Suprapubic skin (tissue), 4 donors: ENCODE measurements around the gene CMYA5. TPM values are rescaled to one million over a fixed set of nuclear protein-coding genes. Genes with fewer than 3 reads are reported as not detected.

Experiments used
- DNase-seq, 2 donors: peaks; one replicate each; pipeline ENCODE4 v3.0.0-alpha.2; 2019; ENCODE audit warnings: low spot score in 2 of 2
- H3K27ac ChIP-seq: fragments of 200-600 bp; sonication (generic); one replicate; pipeline ENCODE4 v1.5.1; 2019
- H3K27me3 ChIP-seq: fragments of 200-600 bp; sonication (generic); one replicate; pipeline ENCODE4 v1.5.1; 2019
- H3K36me3 ChIP-seq: fragments of 200-600 bp; sonication (generic); one replicate; pipeline ENCODE4 v1.5.1; 2019
- H3K4me1 ChIP-seq: fragments of 200-600 bp; sonication (generic); one replicate; pipeline ENCODE4 v1.5.1; 2019
- H3K4me3 ChIP-seq: fragments of 200-600 bp; sonication (generic); one replicate; pipeline ENCODE4 v1.5.1; 2019; ENCODE audit warnings: mild to moderate bottlenecking
- H3K9me3 ChIP-seq: fragments of 200-600 bp; sonication (generic); one replicate; pipeline ENCODE4 v1.5.1; 2019
- CTCF ChIP-seq, 2 donors: fragments of 200-600 bp in 1 of 2; fragments of 450-650 bp in 1 of 2; sonication (generic) in 1 of 2; IDR thresholded peaks; one replicate each; pipeline ENCODE4 v1.5.1; 2016 to 2019; ENCODE audit warnings: antibody characterized with exemption in 2 of 2, mild to moderate bottlenecking in 1 of 2, moderate library complexity in 1 of 2
- EP300 ChIP-seq: sonication (generic); formaldehyde crosslinking; IDR thresholded peaks from one replicate; pipeline ENCODE4 v1.6.1; 2017; ENCODE audit warnings: antibody characterized with exemption
- POLR2A ChIP-seq, 2 donors: fragments of 450-650 bp; IDR thresholded peaks; one replicate each; pipeline ENCODE4 v1.6.1; 2017; ENCODE audit warnings: antibody characterized with exemption in 2 of 2, mild to moderate bottlenecking in 2 of 2, moderate library complexity in 2 of 2
- POLR2AphosphoS5 ChIP-seq, 3 donors: sonication (generic); formaldehyde crosslinking; IDR thresholded peaks; one replicate each; pipeline ENCODE4 v1.6.1; 2017; ENCODE audit warnings: antibody characterized with exemption in 3 of 3
- WGBS: methylation state at CpG from one replicate; pipeline ENCODE4 v1.1.5; 2018; 5-methylcytosine and 5-hydroxymethylcytosine counted together
- total RNA-seq, 4 donors: library from RNA; depleted of rRNA; stranded (reverse); fragments of >200 nt; gene quantifications; one replicate each; pipeline ENCODE4 v1.1.0, GENCODE V29; 2016

The CMYA5 gene
- total RNA-seq, 4 donors from 2014 or later = 8.1 to 24.9 (median 10.4) TPM

- no peaks in the 10 kb centered on the region for H3K27me3 ChIP-seq
- DNase-seq = peak in 1 of 2 donors; percentile 53
- H3K36me3 ChIP-seq = no peaks in the 10 kb centered on the region
- H3K27ac ChIP-seq = no peak overlapping the region
- no peaks in the 10 kb centered on the region for H3K9me3 ChIP-seq
- H3K4me3 ChIP-seq = no peak overlapping the region
- 81% methylated on average over 12 of the region's 12 CpGs for WGBS
- peaks cover 5% of the 10 kb centered on the region for H3K4me1 ChIP-seq
- TF ChIP-seq EP300 = no peak
- TF ChIP-seq CTCF (IDR thresholded peaks at IDR 0.05) = no peak
- no peak for TF ChIP-seq POLR2A (IDR thresholded peaks at IDR 0.05)
- no peak for TF ChIP-seq POLR2AphosphoS5 (IDR thresholded peaks at IDR 0.05)
Measured at GRCh38 chr5:79842006-79842881, 152.6 kb downstream of the CMYA5 start.

GRCh38 chr5:79842991-79843390, 153.4 kb downstream of the CMYA5 start:
- Histone ChIP-seq H3K4me3 (no peak overlapping the region), H3K36me3 (no peaks in the 10 kb centered on the region), H3K27me3 (no peaks in the 10 kb centered on the region), H3K27ac (no peak overlapping the region), H3K9me3 (no peaks in the 10 kb centered on the region), H3K4me1 (peaks cover 5% of the 10 kb centered on the region)
- 79% methylated on average over 7 of the region's 7 CpGs for WGBS
- no peak for TF ChIP-seq EP300
- TF ChIP-seq CTCF (IDR thresholded peaks at IDR 0.05) = no peak
- TF ChIP-seq POLR2AphosphoS5 (IDR thresholded peaks at IDR 0.05) = no peak
- no peak for TF ChIP-seq POLR2A (IDR thresholded peaks at IDR 0.05)
- peak in 1 of 2 donors; percentile 34 for DNase-seq

DNA sequence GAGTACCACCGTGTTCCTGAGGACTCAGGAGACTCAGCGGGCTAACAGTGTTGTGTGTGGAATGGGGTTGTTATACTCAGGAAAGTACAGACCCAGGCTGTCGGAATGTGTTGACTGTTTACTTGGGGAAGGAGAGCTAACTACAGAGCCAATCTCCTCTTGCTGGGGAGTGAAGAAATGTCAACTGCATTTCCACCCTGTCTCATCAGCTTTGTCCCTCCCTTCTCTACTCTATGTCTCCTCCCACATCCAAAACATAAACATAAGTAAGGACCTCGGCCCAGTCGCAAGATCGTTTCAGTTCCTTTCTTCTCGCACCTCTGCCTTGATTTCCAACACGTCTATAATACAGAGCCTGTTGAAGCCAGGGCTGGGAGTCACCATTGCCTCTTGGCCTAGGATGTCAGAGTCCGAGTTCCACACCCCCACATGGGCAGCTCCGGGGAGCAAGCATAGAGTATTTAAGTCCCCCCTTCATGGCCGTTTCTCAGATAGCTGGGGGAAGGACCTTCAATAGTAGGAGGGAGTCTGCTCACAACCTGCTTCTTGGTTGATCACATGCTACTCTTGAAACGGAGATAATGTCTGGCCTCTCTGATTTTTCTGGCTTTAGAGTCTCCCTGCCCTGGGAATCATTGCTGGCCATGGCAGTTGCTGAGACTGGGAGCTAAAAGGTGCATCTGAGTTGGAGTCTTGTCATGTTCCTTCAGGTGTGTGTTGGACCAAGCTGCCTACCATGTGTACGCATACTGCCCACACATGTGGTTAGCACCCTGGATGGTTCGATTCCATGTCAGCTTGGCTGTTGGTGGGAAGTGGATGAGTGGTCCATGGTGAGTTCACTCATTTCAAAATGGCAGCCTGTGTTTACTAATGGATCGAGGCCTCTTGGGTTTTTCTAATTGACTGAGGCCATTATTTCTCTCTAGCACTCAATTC, 154.1 kb downstream of the CMYA5 start:
- no peak overlapping the region for H3K27ac ChIP-seq
- no peaks in the 10 kb centered on the region for H3K9me3 ChIP-seq
- H3K4me1 ChIP-seq = no peaks in the 10 kb centered on the region
- H3K4me3 ChIP-seq = no peak overlapping the region
- 94% methylated on average over 15 of the region's 15 CpGs for WGBS
- H3K36me3 ChIP-seq = no peaks in the 10 kb centered on the region
- DNase-seq = peak in 1 of 2 donors; percentile 47
- no peaks in the 10 kb centered on the region for H3K27me3 ChIP-seq
- no peak for TF ChIP-seq POLR2A (IDR thresholded peaks at IDR 0.05)
- TF ChIP-seq POLR2AphosphoS5 (IDR thresholded peaks at IDR 0.05) = no peak
- no peak for TF ChIP-seq CTCF (IDR thresholded peaks at IDR 0.05)
- TF ChIP-seq EP300 = no peak

DNA sequence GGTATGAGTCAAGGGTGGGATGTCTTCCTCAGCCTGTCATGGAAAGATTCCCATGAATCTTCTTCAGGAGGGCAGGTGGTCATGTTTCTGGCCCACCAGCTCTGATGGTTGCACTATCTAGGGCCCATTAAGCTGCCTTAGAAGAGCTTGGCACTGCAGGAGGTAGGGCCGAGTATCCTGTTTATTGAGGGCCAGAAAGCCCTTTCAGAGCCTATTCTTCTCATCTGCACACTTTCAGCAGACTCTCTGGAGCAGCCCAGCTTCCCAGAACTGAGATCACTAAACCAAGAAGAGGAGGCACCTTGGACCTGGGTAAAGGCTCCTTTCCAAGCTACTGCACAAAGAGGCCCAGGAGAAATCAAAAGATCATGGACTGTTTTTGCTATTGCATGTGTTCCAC, 154.9 kb downstream of the CMYA5 start:
- H3K36me3 ChIP-seq = no peaks in the 10 kb centered on the region
- DNase-seq = peak in 1 of 2 donors; percentile 35
- H3K27ac ChIP-seq = no peak overlapping the region
- H3K4me1 ChIP-seq = no peaks in the 10 kb centered on the region
- H3K9me3 ChIP-seq = no peaks in the 10 kb centered on the region
- no peak for TF ChIP-seq EP300
- no peaks in the 10 kb centered on the region for H3K27me3 ChIP-seq
- WGBS = 100% methylated on average over 1 of the region's 1 CpG
- no peak overlapping the region for H3K4me3 ChIP-seq

DNA sequence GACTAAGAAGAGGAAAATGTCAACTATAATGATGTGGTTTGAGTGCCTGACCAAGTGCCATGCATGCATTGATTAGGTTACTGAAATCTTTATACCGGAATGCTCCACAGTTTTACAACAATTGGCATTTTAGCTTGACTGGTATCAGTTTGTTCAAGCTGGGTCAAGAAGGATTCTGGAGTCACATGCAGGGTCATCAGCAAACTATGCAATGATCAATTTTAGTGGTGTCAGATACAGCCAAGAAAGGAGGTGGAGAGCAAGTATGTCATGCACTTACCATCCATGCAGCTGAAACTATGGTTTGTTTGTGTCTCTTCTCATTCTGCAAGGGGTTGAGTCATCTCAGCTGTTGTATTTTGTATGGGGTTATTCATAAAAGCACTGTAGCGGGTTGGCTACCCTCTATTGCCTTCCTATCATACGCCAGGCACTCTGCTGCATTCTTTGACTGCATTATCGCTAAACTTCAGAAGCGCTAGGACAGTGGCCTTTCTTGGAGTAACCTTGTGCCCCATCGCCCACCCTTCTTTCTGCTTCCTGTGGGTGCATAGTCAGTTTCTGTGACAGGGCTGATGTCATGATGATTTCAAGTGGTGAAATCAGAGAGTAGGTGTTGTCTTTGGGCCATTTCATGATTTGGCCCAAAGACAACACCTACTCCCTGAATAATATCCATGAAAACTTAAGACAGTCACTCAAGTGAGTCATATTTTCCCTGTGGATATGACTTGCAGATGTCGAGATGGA, 156.0 kb downstream of the CMYA5 start:
- no peaks in the 10 kb centered on the region for H3K36me3 ChIP-seq
- peak overlapping the region; percentile 48 for H3K27ac ChIP-seq
- 71% methylated on average over 7 of the region's 7 CpGs for WGBS
- no peaks in the 10 kb centered on the region for H3K9me3 ChIP-seq
- peak in 1 of 2 donors; percentile 58 for DNase-seq
- no peaks in the 10 kb centered on the region for H3K27me3 ChIP-seq
- no peak overlapping the region for H3K4me3 ChIP-seq
- TF ChIP-seq POLR2A (IDR thresholded peaks at IDR 0.05) (no peak), EP300 (no peak), CTCF (IDR thresholded peaks at IDR 0.05) (no peak), POLR2AphosphoS5 (IDR thresholded peaks at IDR 0.05) (no peak)
- peaks cover 6% of the 10 kb centered on the region for H3K4me1 ChIP-seq
